Omental fat pad (tissue), 4 donors: ENCODE data around the gene FAM120A. TPM values are rescaled to one million over a fixed set of nuclear protein-coding genes. Genes with fewer than 3 reads are reported as not detected.

Source experiments
- ATAC-seq: fragments of 150-250 bp; one replicate; pipeline ENCODE4 v1.9.1; 2016; ENCODE audit warnings: mild to moderate bottlenecking, moderate library complexity; ENCODE audit not compliant: low FRiP score
- DNase-seq: peaks from one replicate; pipeline ENCODE4 v3.0.0-alpha.2; 2019; ENCODE audit warnings: low spot score
- total RNA-seq, 4 donors: library from RNA; depleted of rRNA; stranded (reverse); fragments of >200 nt; gene quantifications; one replicate each; pipeline ENCODE4 v1.1.0, GENCODE V29; 2016
- TF ChIP-seq, protein P1 (sequence below), 3 donors: fragments of 450-650 bp; IDR thresholded peaks; one replicate each; pipeline ENCODE4 v1.5.1; 2016 to 2017; ENCODE audit warnings: antibody characterized with exemption in 3 of 3, mild to moderate bottlenecking in 3 of 3, moderate library complexity in 2 of 3

Gene FAM120A
- total RNA-seq, 4 donors from 2014 or later, result 85.3 to 111 (median 102) TPM

DNA sequence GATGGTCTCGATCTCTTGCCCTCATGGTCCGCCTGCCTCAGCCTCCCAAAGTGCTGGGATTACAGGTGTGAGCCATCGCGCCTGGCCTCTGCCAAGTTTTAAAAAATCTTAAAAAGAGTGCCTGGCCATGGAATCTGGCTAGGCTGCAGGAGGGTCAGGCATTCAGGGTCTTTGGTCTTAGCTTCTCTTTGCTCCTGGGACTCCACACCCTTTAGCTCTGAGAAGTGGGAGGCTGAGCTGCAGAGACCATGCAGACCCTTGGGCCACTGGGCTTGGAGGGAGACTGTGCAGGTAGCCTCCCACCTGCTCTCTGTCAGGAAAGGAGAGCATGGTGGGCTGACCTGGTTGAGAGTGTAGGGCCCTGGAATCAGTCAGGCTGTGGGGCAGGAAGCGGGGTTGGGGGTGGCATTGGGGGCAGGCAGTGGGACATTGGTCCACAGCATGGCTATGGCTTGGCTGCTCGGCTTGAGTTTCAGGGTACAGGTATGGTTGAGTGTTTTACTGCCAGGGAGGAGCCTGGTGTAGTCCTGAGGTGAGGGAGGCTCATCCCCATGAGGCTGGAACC lies 145.7 kb downstream of the FAM120A start:
- ATAC-seq (no peak), DNase-seq (no peak)

DNA sequence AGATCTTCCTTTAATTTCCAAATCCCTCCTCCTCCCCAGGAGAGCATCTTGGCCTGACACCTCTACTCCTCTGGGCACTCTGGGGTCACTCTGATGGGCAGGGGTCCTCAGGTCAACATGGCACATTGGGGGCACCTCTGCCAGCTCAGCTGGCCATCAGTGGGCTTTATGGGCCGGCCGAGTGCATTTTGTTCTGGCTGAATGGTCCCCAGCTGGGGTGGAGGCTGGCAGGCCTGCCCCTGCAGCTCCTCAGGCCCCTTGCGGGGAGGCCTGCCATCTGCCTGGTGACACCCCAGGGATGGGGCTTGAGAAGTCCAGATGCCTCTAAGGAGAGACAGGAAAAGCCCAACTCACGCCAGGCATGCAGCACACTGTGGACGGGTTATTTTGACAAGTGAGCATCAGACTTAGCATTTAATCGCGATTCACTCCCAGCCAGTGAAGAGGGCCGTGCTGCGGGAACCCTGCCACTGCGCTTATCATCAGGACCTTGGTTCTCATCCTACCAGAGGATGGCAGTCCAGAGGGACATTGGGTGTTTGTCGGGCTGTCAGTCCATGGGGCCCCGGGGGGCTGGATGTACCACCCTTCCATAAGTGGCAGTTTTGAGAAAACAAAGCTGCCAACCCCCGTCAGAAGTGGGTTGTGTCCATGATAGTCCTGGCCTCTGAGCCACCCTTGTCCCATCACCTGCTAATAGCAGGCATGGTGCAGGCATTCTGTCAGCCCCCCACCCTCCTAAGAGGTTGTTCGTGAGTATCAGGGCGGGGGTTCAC lies 146.6 kb downstream of the FAM120A start:
- ATAC-seq, result no peak
- no peak for DNase-seq
- TF ChIP-seq, protein P1, sequence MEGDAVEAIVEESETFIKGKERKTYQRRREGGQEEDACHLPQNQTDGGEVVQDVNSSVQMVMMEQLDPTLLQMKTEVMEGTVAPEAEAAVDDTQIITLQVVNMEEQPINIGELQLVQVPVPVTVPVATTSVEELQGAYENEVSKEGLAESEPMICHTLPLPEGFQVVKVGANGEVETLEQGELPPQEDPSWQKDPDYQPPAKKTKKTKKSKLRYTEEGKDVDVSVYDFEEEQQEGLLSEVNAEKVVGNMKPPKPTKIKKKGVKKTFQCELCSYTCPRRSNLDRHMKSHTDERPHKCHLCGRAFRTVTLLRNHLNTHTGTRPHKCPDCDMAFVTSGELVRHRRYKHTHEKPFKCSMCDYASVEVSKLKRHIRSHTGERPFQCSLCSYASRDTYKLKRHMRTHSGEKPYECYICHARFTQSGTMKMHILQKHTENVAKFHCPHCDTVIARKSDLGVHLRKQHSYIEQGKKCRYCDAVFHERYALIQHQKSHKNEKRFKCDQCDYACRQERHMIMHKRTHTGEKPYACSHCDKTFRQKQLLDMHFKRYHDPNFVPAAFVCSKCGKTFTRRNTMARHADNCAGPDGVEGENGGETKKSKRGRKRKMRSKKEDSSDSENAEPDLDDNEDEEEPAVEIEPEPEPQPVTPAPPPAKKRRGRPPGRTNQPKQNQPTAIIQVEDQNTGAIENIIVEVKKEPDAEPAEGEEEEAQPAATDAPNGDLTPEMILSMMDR (IDR thresholded peaks at IDR 0.05), result no peak

More for the DNA sequence above, 145.7 kb downstream of the FAM120A start:
- TF ChIP-seq, protein P1 (IDR thresholded peaks at IDR 0.05), result no peak

DNA sequence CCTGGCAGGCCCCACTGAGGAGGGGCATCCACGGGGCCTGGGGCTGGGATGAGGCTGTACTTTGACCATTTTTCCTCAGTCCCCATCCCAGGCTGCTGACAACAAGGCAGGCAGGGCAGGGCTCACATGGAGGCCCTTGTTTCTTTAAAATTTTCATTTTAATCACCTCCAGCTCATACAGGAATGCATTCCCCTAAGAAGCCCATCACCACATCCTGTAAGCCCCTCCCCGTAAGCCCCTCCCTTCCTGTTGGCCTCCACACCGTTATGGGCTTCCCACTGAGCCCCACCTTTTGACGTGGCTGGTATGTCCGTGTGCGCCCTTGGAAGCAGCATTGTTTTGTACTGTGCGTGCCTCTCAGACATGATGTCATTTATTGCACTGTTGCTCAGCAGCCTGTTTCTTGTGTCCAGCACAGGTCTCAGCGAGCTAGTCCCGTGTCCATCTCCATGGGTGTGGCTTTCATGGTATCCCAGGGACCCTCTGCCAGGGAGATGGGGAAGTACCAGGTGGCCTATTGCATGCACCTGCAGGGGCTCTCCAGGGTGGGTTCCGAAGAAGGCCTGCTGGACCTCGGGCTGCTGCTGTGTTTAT lies 147.3 kb downstream of the FAM120A start:
- ATAC-seq (no peak), DNase-seq (no peak)
- TF ChIP-seq, protein P1 (IDR thresholded peaks at IDR 0.05), result no peak

DNA sequence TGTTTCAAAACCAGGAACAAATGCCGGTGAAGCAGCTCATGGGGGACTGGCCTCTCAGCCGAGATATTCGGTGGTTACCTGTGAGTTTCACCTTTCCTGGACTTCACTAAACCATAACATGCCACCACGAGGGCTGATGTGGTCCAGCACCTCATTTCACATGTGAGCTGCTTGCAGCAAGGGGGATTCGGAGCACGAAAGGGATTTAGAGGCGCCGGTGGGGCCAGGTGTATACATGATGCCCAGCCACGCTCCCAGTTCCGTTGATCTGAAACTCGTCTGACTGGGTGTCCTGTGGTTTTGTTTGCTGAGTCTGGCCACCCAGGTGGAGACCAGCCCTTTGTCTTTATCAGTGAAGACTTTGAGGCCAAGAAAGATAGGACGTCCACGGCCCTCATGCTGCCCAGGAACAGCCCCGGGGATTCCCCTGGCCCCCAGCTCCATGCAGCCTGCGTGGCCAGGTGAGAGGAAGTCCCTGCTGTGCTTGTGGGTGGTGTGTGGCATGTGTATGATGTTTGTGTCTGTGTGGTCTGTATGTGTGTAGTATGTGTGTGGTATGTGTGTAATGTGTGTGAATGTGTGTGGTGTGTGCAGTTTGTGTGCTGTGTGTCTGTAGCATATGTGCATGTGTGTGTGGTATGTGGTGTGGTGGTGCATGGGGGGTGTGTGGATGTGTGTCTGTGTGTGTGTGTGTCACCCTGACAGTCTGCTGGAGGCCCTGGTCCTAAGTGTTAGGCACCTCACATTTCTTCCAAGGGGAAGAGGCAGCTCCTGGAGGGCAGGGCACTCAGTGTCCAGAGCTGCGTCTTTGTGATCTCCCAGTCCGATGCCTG lies 148.3 kb downstream of the FAM120A start:
- DNase-seq (no peak), ATAC-seq (no peak)
- TF ChIP-seq, protein P1 (IDR thresholded peaks at IDR 0.05), result no peak

DNA sequence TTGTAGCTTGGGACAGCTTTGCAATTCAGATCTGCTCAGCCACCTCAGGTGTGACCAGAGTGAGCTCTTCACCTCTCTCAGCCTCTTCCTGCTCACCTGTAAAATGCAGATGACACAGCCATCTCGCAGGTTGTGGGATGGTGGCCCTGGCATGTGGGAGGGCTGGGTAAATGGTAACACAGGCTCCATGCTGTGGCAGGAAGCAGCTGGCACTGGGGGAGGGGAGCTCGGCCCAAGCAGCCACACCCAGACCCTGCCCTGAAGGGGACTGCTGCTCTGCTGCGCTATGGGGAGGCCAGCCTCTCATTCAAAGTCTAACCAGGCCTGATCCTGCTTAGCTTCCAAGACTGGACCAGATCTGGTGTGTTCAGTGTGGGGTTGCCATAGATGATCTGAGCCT lies 149.0 kb downstream of the FAM120A start:
- no peak for DNase-seq
- no peak for ATAC-seq
- TF ChIP-seq, protein P1 (IDR thresholded peaks at IDR 0.05), result no peak

DNA sequence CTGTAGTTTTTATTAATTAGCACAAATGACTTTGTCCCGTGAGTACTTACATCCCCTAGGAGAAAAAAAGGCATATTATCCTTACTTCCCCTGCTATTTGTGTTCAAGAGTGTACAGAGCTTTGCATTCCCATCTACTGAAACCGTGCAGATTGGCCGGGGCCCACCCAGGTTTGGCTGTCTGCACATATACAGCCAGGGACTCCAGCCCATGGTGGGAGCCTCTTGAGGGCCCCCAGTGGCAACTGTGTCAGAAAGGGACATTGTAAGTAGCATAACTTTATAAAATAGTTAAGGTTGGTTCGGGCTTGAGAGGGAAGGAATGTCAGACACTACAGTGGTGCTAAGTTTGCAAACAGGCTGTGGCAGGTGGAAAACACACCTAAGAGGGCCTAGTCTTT lies 149.6 kb downstream of the FAM120A start:
- ATAC-seq (no peak), DNase-seq (no peak)
- TF ChIP-seq, protein P1 (IDR thresholded peaks at IDR 0.05), result no peak
